ENCODE measurements around the gene SPINDOC.

- TF ChIP-seq CTCF (IDR thresholded peaks at IDR 0.05) (no peak), POLR2AphosphoS5 (IDR thresholded peaks at IDR 0.05) (no peak), POLR2A (IDR thresholded peaks at IDR 0.05) (no peak)
Measured at GRCh38 chr11:63795066-63795465, 18.2 kb upstream of the SPINDOC start.

Measured in prostate gland (tissue), 2 donors.